MV-4-11 (cell line): ENCODE results near the gene TRIM67.
A peak's percentile ranks its signal among the peaks of the same experiment; 100 is the strongest.
"Not testable (repeated sequence)": the region's sequence is repeated elsewhere in the genome, so short reads cannot be mapped to it uniquely, and the experiment has no call there.

Experiments
- DNase-seq: peaks from one replicate; lab custom pipeline; 2025; lab: John Stamatoyannopoulos, UW

Gene TRIM67

GRCh38 chr1:231203259-231204057 is 41.6 kb downstream of the TRIM67 start:
- no peak for DNase-seq

DNA sequence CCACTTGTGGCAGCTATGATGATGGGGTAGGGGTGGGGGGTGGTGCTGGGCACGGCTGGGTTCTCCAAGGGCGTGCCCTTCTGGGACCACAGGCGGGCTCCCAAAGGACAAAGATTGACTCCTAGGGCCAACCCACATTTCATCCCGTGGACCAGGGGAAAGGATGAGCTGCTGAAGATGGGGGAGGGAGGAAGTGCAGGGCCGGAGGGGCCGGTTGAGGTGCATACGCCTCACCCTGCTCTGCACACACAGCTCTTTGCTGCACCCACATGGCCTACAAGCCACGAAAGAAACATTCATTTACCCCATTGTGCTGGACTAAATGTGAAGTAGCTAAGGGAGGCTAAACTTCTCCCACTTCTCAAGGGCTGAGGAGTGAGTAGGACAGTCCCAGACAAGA is 45.0 kb downstream of the TRIM67 start:
- no peak for DNase-seq

GRCh38 chr1:231207437-231207836 is 45.6 kb downstream of the TRIM67 start:
- no peak for DNase-seq

GRCh38 chr1:231208980-231209379 is 47.1 kb downstream of the TRIM67 start:
- no peak for DNase-seq

GRCh38 chr1:231209531-231209930 is 47.7 kb downstream of the TRIM67 start:
- DNase-seq, result no peak

- no peak for DNase-seq
Measured at GRCh38 chr1:231210126-231210525, 48.3 kb downstream of the TRIM67 start.

GRCh38 chr1:231211005-231211857 is 49.4 kb downstream of the TRIM67 start:
- peak; percentile 50 for DNase-seq

- DNase-seq, result not testable (repeated sequence)
Measured at GRCh38 chr1:231212301-231212700, 50.4 kb downstream of the TRIM67 start.

DNA sequence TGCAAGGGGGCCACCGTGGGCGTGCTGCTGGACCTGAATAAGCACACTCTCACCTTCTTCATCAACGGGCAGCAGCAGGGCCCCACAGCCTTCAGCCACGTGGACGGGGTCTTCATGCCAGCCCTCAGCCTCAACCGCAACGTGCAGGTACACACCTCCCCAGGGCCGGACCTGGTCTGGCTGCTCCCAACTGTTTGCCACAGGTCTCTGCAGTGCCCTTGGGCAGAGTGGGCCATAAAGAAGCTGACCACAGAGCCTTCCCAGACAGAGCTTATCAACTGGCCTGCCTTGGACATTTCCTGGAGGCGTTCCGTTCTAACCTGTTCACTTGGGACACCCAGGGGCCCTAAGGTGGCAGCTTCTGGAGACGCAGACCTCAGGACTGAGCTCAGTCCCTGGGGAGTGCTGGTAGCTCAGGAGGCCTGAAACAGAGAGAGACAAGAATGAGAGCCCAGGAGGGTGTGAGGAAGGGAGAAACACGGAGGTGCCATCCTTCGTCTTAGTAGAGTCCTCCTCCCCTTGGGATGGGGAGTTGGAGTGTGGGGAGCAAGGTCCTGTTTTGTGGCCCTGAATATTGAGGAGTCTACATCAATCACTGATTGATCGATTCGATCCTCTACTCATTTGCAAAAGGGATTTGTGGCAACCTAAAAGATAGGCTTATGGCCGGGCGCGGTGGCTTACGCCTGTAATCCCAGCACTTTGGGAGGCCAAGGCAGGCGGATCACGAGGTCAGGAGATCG is 52.1 kb downstream of the TRIM67 start:
- DNase-seq, result no peak

DNA sequence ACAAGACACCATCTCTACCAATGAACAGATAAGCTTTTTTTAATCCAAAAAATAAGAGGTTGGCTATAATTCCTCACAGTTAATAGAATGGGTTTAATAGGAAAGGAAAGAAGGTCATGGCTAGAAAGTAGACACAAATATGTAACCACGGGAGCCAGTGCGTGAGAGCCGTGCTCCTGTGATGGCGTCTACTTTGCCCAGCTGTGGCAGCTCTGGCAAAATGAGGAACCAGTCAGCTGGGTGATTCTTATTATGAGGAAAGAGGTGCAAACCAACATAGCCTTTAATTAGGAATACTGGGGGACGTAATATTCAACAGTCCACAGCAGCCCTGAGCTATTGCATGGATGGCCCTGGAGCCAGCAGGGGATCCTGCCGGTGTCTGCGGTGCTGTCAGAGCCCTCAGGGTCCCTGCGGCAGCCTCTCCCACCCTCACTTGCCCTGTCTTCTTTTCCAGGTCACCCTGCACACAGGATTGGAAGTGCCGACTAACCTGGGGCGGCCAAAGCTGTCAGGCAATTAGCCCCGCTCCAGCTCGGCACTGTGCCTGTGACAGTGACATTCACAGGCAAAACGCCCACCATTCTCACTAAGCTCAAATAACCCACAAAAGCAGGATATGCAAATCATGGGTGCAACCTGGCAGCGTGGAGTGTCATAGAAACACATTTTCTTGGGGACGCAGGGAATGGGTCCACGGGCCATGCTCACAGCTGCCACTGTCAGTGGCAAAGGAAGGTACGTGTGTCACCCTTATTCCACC is 53.2 kb downstream of the TRIM67 start:
- DNase-seq, result peak; percentile 40

DNA sequence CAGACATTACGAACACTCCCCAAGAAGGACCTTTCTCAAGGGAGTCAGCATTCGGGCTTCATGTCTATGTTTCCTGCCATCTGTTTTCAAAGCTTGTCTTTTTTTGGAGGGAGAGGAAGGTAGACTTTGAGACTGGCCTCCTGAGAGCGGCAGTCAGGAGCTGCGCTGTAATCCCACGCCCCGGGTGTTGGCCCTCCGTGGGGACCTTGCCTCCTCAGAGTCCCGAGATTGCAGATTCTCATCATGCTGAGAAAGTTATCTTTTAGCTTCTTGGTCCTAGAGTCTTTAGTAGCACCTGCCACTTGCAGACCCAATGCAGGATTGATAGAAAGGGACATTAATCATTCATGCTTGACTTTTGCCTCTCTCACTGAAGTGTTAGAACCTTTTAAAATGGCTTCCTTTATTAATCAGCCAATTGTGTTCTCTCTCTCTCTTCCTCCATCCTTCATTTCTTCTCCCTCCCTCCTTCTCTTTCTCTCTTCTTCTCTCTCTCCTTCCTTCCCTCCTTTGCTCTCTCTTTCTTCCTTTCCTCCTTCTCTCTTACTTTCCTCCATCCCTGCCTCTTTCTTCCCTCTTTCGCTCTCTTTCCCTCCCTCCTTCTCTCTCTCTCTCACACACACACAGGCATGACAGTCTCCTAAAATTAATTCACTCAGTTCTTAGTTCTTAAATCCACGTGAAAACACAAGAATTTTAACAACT is 54.0 kb downstream of the TRIM67 start:
- DNase-seq, result no peak

GRCh38 chr1:231216498-231216897 is 54.6 kb downstream of the TRIM67 start:
- no peak for DNase-seq

DNA sequence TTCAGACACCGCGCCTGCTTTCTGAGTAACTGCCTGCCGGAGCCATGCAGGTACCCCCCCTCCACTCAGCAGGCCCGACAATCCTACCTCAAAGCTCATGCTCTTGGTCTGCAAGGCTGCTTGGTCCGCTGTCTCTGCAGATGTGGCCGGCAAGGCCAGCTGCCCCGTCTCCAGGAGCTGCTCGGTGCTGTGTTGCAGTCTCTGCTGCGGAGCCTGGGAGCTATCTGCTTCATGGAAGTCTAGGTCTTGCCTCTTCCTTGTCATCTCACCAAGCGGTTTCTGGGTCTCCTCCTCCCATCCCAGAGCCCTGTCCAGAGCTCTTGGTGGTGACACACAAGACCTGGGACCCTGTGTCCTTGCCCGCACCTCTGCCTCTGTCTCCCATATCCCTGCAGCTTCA is 55.2 kb downstream of the TRIM67 start:
- no peak for DNase-seq

DNA sequence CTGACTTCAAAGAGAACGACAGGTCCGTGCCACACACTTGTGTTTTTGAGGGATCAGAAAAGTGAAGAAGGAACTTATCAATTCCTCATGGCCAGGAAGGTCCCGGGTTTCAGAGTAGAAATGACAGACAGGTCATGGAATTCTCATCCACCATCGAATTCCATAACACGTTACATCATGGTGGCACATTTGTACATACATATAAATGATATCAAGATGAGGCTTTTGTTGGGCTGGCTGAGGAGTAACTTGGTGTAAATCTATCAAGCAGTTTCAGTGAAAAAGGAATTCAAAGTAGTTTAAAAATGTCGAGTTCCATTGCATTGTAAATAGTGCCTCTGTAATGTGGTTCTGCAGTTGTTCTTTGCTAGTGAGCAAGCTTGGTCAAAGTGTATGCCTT is 56.2 kb downstream of the TRIM67 start:
- DNase-seq, result no peak

- DNase-seq, result no peak
Measured at GRCh38 chr1:231219422-231220401, 57.9 kb downstream of the TRIM67 start.

- no peak for DNase-seq
Measured at GRCh38 chr1:231220801-231221200, 58.9 kb downstream of the TRIM67 start.

DNA sequence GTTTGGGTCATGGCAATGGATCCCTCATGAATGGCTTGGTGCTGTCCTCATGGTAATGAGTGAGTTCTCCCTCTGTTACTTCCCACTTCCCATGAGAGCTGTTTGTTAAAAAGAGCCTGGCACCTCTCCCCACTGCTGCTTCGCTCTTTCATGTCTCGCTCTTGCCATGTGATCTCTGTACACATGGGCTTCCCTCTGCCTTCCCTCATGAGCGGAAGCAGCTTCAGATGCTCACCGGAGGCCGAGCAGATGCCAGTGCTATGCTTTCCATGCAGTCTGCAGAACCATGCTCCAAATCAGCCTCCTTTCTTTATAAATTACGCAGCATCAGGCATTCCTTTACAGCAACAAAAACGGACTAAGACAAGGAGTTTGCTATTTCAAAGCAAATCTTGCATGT is 64.3 kb downstream of the TRIM67 start:
- DNase-seq, result no peak

GRCh38 chr1:231231511-231231910 is 69.7 kb downstream of the TRIM67 start:
- no peak for DNase-seq

DNA sequence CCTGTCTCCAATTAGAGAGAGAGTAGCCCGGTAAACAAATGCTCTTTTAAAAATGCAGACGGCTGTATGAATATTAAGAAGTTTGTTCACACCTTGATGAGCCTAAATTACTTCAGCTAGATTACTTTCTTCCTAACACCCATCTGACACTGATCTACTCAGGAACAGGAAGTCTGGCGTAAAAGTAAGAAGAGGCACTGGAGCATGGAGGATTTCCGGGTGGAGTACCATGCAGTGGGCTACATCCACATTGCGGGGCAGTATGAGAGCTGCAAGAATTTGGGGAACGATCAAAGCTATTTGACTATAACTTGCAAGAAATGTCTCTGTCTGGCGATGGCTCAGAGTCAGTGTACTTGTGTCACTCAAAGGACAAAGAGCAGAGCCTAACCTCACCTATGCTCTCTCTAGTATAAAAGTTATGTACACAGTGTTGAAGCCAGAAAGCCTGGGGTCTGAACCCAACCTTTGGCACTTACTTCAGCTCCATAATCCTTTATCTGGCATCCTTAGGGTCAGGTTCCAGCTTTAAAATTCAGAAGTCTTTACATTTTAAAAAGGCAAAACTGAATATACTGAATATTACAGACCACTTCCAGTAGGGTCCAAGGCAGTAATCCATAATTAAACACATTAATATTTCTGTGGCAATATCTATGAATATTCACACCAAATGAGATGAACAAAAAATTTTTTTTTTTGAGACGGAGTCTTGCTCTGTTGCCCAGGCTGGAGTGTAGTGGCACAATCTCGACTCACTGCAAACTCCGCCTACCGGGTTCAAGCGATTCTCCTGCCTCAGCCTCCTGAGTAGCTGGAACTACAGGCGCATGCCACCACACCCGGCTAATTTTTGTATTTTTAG is 71.2 kb downstream of the TRIM67 start:
- DNase-seq, result no peak
